WTC11 (cell line): Measurements from ENCODE around the gene ADARB2. TPM values are rescaled to one million over a fixed set of nuclear protein-coding genes. Genes with fewer than 3 reads are reported as not detected.

Experiments
- ATAC-seq: fragments of 200-7000 bp; cut with Tn5 transposase; 2 replicates; pipeline ENCODE4 v1.10.0; 2021; ENCODE audit warnings: mild to moderate bottlenecking, moderate library complexity
- CTCF ChIA-PET: fragments of 300-600 bp; sonication (Branson Sonifier 250); formaldehyde crosslinking; loops from one replicate; lab custom pipeline; 2021; ENCODE audit warnings: antibody characterized with exemption; lab: Charles Lee
- POLR2A ChIA-PET: fragments of 350-600 bp; sonication (Branson Sonifier 250); formaldehyde crosslinking; loops from one replicate; lab custom pipeline; 2021; ENCODE audit warnings: antibody characterized with exemption; lab: Charles Lee
- DNase-seq: peaks from one replicate; pipeline ENCODE4 v3.0.0; 2021; ENCODE audit warnings: low spot score
- H3K27ac Mint-ChIP-seq: 2 replicates; pipeline ENCODE4 v1.8.0; 2021; ENCODE audit warnings: mixed read lengths
- H3K27me3 Mint-ChIP-seq: 2 replicates; pipeline ENCODE4 v1.8.0; 2021; ENCODE audit warnings: low read depth, mild to moderate bottlenecking, moderate library complexity, mixed read lengths
- H3K36me3 Mint-ChIP-seq: 2 replicates; pipeline ENCODE4 v1.8.0; 2021; ENCODE audit warnings: mixed read lengths
- H3K4me1 Mint-ChIP-seq: 2 replicates; pipeline ENCODE4 v1.8.0; 2022; ENCODE audit warnings: mixed read lengths
- H3K4me3 Mint-ChIP-seq: 2 replicates; pipeline ENCODE4 v1.8.0; 2021; ENCODE audit warnings: mild to moderate bottlenecking, moderate library complexity, mixed read lengths
- H3K9me3 Mint-ChIP-seq: 2 replicates; pipeline ENCODE4 v1.8.0; 2021; ENCODE audit warnings: mixed read lengths
- ARID4B ChIP-seq: sonication (generic); formaldehyde crosslinking; IDR thresholded peaks from 2 replicates; pipeline ENCODE4 v1.8.0; 2023; ENCODE audit warnings: missing genetic modification reagents, mild to moderate bottlenecking, borderline replicate concordance
- ATF2 ChIP-seq: sonication (generic); formaldehyde crosslinking; IDR thresholded peaks from 2 replicates; pipeline ENCODE4 v1.8.1; 2022; ENCODE audit warnings: low read depth, missing genetic modification reagents, borderline replicate concordance
- EMX1 ChIP-seq: fragments of 250-450 bp; sonication (Bioruptor Pico); IDR thresholded peaks from 2 replicates; pipeline ENCODE4 v1.8.0; 2021; ENCODE audit warnings: mild to moderate bottlenecking
- ESRRA ChIP-seq: sonication (generic); formaldehyde crosslinking; IDR thresholded peaks from 2 replicates; pipeline ENCODE4 v1.8.1; 2022; ENCODE audit warnings: mild to moderate bottlenecking, missing genetic modification reagents, borderline replicate concordance
- GTF2I ChIP-seq: fragments of 250-450 bp; sonication (Bioruptor Pico); conservative IDR thresholded peaks from 2 replicates; pipeline ENCODE4 v1.4.0; 2021; ENCODE audit warnings: mild to moderate bottlenecking
- MXD4 ChIP-seq: fragments of 250-450 bp; sonication (Bioruptor Pico); IDR thresholded peaks from 2 replicates; pipeline ENCODE4 v1.8.0; 2021; ENCODE audit warnings: mild to moderate bottlenecking, moderate library complexity, borderline replicate concordance
- NFE2L1 ChIP-seq: sonication (generic); formaldehyde crosslinking; IDR thresholded peaks from 2 replicates; pipeline ENCODE4 v1.8.1; 2023; ENCODE audit warnings: missing genetic modification reagents
- RELA ChIP-seq: sonication (generic); formaldehyde crosslinking; IDR thresholded peaks from 2 replicates; pipeline ENCODE4 v1.8.1; 2022; ENCODE audit warnings: missing genetic modification reagents, mild to moderate bottlenecking, borderline replicate concordance
- TCF7 ChIP-seq: sonication (generic); formaldehyde crosslinking; IDR thresholded peaks from 2 replicates; pipeline ENCODE4 v1.8.0; 2022; ENCODE audit warnings: mild to moderate bottlenecking, low read depth, missing genetic modification reagents, moderate library complexity
- ZNF121 ChIP-seq: sonication (generic); formaldehyde crosslinking; IDR thresholded peaks from 2 replicates; pipeline ENCODE4 v1.8.0; 2023; ENCODE audit warnings: missing genetic modification reagents
- ZNF532 ChIP-seq: fragments of 250-450 bp; sonication (Bioruptor Pico); IDR thresholded peaks from 2 replicates; pipeline ENCODE4 v1.9.0; 2021; ENCODE audit warnings: mild to moderate bottlenecking, borderline replicate concordance
- total RNA-seq: library from RNA; stranded (reverse); gene quantifications from 3 replicates; pipeline ENCODE4 v1.2.3, GENCODE V29; 2021
- TF ChIP-seq, protein P1 (sequence below): sonication (generic); formaldehyde crosslinking; IDR thresholded peaks from 2 replicates; pipeline ENCODE4 v1.8.1; 2023; ENCODE audit warnings: mild to moderate bottlenecking, missing genetic modification reagents, moderate library complexity
- TF ChIP-seq, protein P2 (sequence below): sonication (generic); formaldehyde crosslinking; IDR thresholded peaks from 2 replicates; pipeline ENCODE4 v1.8.1; 2023; ENCODE audit warnings: mild to moderate bottlenecking, missing genetic modification reagents, borderline replicate concordance
- TF ChIP-seq, protein P3 (sequence below): sonication (generic); formaldehyde crosslinking; IDR thresholded peaks from 2 replicates; pipeline ENCODE4 v1.8.1; 2023; ENCODE audit warnings: mild to moderate bottlenecking, missing genetic modification reagents
- TF ChIP-seq, protein P4 (sequence below): fragments of 250-450 bp; sonication (Bioruptor Pico); IDR thresholded peaks from 2 replicates; pipeline ENCODE4 v1.9.0; 2021; ENCODE audit warnings: mild to moderate bottlenecking

ADARB2 gene
- total RNA-seq, 1 experiment from 2014 or later, result 3.7 TPM

DNA sequence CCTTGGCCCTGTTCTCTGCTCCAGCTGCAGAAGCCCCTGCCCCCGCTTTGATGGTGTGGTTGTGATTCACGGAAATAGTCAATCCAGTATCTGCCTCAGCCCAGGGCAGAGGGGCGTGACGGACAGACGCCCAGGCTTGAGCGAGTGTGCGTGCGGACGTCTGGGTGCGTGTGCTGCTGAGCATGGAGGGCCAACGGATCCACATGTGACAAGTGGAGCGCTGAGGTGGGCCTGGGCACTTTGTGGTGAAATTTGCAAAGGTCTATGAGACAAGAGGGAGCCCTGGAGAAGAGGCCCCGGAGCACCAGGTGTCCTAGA lies 586.7 kb downstream of the ADARB2 start (continued):
- TF ChIP-seq, protein P1, sequence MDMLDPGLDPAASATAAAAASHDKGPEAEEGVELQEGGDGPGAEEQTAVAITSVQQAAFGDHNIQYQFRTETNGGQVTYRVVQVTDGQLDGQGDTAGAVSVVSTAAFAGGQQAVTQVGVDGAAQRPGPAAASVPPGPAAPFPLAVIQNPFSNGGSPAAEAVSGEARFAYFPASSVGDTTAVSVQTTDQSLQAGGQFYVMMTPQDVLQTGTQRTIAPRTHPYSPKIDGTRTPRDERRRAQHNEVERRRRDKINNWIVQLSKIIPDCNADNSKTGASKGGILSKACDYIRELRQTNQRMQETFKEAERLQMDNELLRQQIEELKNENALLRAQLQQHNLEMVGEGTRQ (CRISPR knock-in tag), result no peak
- no peak for TF ChIP-seq ZNF121
- no peak for TF ChIP-seq TCF7 (CRISPR knock-in tag)
- TF ChIP-seq, protein P2, sequence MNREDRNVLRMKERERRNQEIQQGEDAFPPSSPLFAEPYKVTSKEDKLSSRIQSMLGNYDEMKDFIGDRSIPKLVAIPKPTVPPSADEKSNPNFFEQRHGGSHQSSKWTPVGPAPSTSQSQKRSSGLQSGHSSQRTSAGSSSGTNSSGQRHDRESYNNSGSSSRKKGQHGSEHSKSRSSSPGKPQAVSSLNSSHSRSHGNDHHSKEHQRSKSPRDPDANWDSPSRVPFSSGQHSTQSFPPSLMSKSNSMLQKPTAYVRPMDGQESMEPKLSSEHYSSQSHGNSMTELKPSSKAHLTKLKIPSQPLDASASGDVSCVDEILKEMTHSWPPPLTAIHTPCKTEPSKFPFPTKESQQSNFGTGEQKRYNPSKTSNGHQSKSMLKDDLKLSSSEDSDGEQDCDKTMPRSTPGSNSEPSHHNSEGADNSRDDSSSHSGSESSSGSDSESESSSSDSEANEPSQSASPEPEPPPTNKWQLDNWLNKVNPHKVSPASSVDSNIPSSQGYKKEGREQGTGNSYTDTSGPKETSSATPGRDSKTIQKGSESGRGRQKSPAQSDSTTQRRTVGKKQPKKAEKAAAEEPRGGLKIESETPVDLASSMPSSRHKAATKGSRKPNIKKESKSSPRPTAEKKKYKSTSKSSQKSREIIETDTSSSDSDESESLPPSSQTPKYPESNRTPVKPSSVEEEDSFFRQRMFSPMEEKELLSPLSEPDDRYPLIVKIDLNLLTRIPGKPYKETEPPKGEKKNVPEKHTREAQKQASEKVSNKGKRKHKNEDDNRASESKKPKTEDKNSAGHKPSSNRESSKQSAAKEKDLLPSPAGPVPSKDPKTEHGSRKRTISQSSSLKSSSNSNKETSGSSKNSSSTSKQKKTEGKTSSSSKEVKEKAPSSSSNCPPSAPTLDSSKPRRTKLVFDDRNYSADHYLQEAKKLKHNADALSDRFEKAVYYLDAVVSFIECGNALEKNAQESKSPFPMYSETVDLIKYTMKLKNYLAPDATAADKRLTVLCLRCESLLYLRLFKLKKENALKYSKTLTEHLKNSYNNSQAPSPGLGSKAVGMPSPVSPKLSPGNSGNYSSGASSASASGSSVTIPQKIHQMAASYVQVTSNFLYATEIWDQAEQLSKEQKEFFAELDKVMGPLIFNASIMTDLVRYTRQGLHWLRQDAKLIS (CRISPR knock-in tag), result no peak
- TF ChIP-seq GTF2I (CRISPR knock-in tag), result no peak
- TF ChIP-seq EMX1 (CRISPR knock-in tag), result no peak
- TF ChIP-seq NFE2L1 (CRISPR knock-in tag), result no peak
- no peak for TF ChIP-seq RELA (CRISPR knock-in tag)
- TF ChIP-seq, all 79 proteins: peak for 0

- Mint-ChIP-seq H3K4me1 (peaks cover 4% of the 10 kb centered on the region; the same call in 1 of the 2 replicates), H3K4me3 (no peak overlapping the region), H3K27ac (no peak overlapping the region), H3K27me3 (peaks cover 7% of the 10 kb centered on the region), H3K36me3 (peaks cover 13% of the 10 kb centered on the region), H3K9me3 (peaks cover 17% of the 10 kb centered on the region)
- ChIA-PET CTCF (interaction anchor here (0.8 to 1.5 kb wide), 3 partner anchors 9 to 219 kb away, joined by 3 read pairs; no protein-coding TSS in a partner anchor), POLR2A (no interaction called here)
- ATAC-seq (no peak), DNase-seq (no peak)
- no peak for TF ChIP-seq ARID4B
- no peak for TF ChIP-seq MXD4 (CRISPR knock-in tag)
- no peak for TF ChIP-seq ATF2 (CRISPR knock-in tag)
- no peak for TF ChIP-seq ZNF532 (CRISPR knock-in tag)
- TF ChIP-seq, protein P3, sequence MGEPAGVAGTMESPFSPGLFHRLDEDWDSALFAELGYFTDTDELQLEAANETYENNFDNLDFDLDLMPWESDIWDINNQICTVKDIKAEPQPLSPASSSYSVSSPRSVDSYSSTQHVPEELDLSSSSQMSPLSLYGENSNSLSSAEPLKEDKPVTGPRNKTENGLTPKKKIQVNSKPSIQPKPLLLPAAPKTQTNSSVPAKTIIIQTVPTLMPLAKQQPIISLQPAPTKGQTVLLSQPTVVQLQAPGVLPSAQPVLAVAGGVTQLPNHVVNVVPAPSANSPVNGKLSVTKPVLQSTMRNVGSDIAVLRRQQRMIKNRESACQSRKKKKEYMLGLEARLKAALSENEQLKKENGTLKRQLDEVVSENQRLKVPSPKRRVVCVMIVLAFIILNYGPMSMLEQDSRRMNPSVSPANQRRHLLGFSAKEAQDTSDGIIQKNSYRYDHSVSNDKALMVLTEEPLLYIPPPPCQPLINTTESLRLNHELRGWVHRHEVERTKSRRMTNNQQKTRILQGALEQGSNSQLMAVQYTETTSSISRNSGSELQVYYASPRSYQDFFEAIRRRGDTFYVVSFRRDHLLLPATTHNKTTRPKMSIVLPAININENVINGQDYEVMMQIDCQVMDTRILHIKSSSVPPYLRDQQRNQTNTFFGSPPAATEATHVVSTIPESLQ, result no peak
- no peak for TF ChIP-seq TCF7 (CRISPR knock-in tag)
- no peak for TF ChIP-seq ESRRA (CRISPR knock-in tag)
- TF ChIP-seq, protein P4, sequence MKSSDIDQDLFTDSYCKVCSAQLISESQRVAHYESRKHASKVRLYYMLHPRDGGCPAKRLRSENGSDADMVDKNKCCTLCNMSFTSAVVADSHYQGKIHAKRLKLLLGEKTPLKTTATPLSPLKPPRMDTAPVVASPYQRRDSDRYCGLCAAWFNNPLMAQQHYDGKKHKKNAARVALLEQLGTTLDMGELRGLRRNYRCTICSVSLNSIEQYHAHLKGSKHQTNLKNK (CRISPR knock-in tag), result no peak
Measured at GRCh38 chr10:1149793-1150637, 587.3 kb downstream of the ADARB2 start.
